ENCODE data around the gene TRIM40.

TRIM40 gene

DNA sequence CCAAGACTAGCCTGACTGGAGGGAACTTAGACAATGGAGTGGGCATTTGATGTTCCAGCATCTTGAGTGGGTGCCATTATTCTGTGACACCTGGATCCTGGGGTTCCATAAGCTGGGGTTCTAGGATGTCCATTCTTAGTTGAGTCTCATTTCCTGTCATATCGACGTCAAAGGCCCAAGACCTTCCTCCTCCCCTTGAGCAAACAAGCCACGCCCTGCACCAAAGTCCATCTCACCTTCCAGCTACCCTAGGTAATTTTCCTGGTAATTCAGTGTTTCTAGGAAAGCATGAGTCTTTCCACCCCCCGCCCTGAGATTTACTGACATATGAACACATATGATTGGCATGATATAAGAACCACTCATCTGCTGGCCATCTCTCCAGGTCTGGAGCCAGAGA, at the start of gene TRIM40:
TSS of gene TRIM40 (plus strand) at position 384 of the 400 bp plus-strand sequence. CDS start 897 bp downstream, outside the sequence.
- no peak for DNase-seq

DNA sequence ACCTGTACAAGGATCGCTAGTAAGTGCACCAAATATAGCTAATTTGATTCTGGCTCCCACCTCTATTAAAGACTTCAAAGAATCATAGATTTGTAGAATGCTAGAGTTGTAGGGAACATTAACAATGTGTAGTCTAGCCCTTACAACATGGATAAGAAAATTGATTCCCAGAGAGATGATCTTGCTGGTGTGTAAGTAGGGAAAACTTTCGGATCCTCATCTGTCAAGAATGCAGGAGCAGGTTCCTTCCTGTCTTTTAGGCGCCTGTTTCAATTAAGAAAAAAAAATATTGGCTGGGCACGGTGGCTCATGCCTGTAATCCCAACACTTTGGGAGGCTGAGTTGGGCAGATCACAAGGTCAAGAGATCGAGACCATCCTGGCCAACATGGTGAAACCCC, 48.1 kb upstream of the TRIM40 start:
- no peak for DNase-seq

DNA sequence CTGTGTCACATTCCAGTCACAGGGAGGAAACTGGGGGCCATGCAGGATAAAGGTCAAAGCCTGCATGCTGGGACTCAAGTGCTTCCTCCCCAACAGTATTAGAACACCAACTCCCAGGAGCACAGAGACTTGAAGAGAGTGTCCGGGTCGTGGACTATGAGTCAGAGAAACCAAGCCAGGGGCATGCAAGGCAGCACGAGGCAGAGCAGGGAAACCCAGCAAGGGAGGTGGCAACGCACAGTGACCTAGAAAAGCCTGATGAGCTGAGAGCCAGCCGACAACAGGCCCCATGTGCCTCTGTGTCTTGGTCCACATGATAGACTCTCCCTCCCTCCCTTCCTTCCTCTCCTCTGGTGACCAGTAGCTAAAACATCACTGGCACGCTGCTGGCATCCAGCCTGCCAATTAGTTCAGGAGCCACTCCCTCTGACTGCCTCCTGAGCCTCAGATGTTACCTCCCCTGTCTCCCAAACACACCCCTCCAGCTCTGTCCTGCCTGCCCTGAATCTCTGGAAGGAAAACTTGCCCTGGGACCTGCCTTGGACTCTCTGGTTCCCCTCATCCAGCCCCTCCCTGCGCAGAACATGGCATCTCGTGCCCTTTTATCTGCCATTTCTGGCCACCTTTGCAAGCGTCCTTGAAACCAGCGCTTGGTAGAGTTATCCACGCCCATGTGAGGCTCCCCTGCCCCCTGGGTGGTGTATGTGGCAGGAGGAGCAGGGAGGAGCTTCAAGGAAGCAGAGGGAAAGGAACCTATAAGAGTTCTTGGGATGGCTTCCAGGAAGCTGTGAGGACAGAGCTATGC, 44.2 kb upstream of the TRIM40 start:
- DNase-seq: no peak

DNA sequence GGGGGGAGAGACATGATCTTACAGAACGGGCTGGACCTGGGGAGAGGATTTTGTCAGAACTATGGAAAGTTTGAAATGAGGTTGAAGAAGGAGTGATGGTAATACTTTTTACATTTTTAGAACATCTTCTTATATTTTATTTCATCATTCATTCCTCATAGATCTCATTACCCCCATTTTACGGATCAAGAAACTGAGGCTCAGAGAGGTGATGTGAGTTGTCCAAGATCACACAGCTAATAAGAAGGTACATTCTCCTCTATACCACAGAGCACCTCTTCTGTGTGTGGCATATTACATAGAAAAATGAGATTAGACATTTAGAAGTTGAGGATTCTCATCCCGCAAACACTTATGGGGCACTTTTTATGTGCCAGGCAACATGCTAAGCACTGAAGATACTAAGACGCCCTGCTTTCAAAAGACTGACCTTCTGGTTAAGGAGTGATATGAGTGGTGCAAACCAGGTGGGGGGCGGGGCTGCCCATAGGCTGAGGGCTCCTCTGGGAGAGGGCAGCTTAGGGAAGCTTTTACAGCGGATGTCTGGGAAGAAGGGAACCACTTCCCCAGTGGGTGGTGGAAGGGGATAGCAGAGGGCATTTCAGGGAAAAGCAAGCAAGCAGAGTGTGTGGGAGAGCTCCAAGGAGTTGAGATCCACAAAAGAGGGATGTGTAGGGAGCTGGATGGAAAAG, 42.9 kb upstream of the TRIM40 start:
- DNase-seq: no peak

- no peak for DNase-seq
Observed at GRCh38 chr6:30093951-30094661, 41.8 kb upstream of the TRIM40 start.

DNA sequence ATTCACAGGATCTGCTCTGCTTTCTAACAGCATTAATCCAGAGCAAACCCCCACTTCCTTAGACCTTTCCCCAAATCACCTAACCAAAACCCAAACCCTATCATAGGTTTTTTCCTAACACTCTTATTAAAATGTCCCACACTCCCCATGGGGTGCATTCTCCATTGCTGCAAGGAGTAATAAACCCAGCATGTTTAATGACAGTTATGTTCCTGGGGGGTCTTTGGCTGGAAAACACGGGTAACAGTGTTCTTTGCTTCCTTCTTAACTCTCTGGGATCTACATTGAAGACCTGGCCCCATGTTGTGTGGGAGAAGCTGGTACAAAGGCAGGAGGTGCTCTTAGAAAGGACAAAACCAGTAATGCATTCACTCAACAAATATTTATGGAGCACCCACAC, 39.1 kb upstream of the TRIM40 start:
- DNase-seq: no peak

DNA sequence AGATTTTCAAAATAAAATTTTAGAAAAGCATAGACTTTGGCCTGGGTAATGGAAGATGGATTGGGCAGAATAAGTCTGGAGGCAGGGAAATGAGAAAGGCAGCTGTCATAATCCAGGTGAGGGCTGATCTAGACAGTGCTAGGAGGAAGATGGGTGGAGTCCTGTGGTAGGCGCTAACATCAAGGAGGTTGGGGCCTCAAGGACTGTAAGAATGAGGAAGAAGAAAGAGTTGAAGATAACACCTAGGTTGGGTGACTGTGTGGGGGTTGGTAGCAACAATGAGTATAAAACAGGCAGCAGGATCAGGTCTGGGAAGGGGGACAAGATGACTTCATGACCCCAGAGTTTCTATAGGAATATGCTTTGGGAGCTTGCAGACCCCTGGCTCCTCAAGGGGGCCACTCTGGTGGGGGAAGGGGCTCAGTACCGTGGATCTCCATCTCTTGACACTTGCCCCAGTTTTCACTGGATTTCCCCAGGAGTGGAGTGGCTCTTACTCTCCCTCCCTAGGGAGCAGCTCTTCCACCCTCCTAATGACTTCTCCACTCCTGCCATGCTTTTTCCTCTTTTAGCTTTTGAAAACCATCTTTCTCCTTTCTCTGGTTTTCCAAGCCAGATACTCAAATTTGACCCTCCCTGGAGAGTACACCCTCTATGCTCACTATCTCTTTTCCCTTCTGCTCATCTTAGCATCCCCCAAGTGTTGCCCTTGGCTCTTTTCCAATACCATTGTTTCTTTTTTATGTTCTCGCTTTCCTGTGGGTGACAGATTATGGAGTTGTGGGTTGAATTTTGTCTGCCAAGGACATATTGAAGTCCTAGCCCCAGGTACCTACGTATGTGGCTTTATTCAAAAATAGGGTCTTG, 37.8 kb upstream of the TRIM40 start:
- DNase-seq: no peak

- no peak for DNase-seq
Observed at GRCh38 chr6:30100154-30100553, 35.8 kb upstream of the TRIM40 start.

- DNase-seq: no peak
Observed at GRCh38 chr6:30100585-30101443, 35.1 kb upstream of the TRIM40 start.

GRCh38 chr6:30101444-30102413, 34.2 kb upstream of the TRIM40 start:
- peak; percentile 86 for DNase-seq

DNA sequence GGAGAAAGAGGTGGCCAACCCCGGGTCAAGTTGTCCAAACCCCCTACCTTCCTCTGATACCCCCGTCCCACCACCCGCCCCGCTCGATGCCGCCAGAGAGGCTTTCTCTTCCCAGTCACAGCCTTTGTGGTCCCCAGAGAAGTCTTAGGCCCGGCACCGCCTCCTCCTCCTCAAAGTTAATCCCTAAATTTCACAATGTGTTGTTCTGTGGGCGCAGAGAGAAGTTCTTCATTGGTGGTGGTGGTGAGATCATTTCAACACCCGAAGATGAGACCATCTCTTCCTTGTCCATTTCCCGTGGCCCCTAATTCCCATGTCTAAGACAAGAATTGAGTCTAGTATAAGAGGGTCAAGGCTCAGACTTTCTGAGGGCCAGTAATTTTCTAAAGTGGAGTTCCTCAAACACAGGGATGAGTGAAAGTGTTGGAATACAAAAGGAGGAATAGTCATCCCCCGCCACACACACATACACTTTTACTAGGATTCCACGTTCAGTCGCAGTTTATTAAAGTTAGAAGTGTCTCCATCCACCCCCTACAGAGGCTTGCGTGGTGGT, 33.4 kb upstream of the TRIM40 start:
- DNase-seq: no peak

DNA sequence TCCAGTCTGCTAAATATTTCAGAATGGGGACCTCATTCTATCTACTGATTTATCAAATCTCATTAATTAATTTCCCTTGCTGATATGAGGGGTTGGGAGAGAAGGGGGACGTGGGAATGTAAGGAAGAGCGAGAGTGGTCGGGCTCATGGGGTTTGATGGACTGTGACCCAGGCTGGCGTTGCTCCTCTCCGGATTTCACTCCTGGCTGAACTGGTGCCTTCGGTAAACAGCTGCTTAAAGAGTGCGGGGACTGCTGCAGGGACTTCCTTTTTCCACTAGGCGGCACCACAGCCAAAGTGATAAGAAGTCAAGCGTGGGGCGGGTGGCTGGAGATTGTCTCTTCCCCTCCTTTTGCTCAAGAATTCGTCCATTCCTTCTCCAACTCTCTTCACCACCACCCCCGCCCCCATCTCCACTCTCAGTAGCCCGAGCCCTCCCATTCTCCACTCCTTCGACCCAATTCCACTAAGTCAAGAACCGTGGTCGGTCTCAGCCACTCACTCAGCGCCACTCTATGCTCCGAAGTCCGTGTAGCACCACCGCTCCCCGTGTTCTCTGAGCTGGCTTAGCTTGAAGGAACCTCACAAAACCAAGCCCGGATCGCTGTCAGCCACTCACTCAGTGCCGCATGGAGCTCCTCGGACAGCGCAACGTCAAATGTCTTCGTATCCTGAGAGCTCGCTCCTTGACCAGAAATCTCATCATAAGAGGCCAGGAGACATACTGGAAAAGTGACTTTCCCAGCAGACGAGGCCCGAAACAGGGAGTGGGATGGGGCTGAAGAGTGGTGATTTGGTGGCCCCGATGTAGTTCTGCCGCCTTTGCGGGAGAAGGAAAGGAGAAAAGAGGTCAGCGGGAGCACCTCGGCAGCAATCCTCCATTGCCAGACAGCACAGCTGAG, 32.7 kb upstream of the TRIM40 start:
- peak; percentile 85 for DNase-seq

GRCh38 chr6:30103872-30104179, 32.1 kb upstream of the TRIM40 start:
- no peak for DNase-seq

DNA sequence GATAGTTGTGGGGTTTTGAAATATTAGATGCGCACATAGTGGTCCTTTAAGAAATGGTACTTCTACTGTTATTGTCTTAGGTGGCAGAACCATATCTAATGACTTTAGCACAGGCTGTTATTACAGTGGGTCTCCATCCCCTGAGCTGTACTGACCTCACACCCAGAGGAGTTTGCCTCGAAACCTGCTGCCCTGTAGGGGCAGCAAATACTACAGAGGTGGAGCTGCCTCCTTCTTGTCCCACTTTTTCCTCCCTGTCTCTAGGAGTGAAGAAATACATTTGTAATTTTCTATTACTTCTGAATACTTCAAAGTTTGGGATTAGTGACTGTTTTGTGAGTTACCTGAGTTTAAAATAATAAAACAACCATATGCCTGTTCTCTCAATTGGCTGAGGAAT, 31.3 kb upstream of the TRIM40 start:
- no peak for DNase-seq

- DNase-seq: no peak
Observed at GRCh38 chr6:30111266-30111856, 24.6 kb upstream of the TRIM40 start.

DNA sequence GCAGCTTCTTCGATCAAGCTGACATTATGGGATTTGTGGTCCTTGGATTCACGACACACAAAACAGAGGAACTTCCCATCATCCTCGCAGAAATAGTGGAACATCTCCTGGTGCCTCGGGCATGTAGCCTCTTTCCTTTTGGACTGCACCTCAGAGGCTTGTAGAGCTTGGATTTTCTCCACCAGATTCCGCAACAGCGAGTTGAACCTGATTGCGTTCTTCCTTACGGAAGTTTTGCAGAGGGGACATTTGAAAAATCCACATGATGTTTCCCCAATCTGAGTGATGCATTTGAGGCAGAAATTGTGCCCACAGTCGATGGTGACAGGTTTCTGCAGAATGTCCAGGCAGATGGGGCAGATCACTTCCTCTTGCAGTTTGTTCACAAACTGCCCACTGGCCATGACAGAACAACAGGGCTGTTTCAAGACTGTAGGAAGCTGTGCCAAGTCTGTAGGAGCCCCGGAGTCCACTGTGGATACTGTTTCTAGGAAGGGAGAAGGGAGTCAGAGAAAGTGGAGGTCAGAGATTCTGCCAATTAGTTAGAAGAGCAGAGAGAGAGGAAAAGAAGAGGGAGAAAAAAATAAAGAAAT, 23.4 kb upstream of the TRIM40 start:
- no peak for DNase-seq

DNA sequence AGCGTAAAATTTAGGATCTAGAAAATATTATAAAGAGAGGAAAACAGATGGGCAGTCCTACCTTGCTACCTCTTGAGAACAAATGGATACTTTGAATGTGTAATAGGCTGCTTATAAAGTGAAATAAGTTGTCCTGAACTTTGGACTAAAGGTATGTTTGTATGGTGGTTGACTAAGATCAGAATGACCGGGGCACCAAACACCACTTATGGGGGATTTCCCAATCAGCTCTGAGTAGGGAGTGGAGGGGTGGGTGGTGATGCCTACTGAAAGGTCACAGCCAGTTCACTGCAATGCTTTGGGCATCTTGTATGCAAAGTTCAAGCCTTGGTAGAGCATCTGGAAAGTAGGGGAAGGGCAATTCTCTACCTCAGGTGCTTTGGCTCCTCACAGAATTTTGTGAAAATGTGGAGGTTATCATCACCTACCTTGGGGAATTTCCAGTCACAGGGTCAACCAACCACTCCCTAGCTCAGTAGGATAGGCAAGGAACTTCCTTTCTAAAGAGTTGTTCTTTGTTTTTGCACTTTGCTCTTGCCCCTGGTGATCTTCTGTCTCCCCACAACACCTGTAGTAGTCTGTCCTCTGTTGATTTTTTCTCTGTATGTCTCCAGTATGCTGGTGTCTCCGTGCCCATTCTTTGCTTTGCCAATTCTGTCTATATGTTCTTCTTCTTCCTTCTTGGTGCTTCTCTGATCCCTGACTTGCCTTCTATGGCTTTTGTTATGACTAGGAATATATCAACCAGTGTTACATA, 22.8 kb upstream of the TRIM40 start, which contains the start of gene TRIM31:
TSS of gene TRIM31 (minus strand) at position 88 of the 757 bp plus-strand sequence. CDS start 285 bp downstream, outside the sequence.
- DNase-seq: no peak
